Stimulated activated CD8-positive, alpha-beta memory T cell treated with anti-CD3 and anti-CD28 coated beads, Interleukin-15, amount 100 ng/mL, for 4 hours (primary cell): Measurements from ENCODE around the gene SYS1.
A peak's percentile ranks its signal among the peaks of the same experiment; 100 is the strongest.

Source experiments
- DNase-seq, 2 donors: peaks; one replicate each; pipeline ENCODE4 v3.0.0-alpha.2; 2020; ENCODE audit warnings: low read depth in 2 of 2

Gene SYS1

DNA sequence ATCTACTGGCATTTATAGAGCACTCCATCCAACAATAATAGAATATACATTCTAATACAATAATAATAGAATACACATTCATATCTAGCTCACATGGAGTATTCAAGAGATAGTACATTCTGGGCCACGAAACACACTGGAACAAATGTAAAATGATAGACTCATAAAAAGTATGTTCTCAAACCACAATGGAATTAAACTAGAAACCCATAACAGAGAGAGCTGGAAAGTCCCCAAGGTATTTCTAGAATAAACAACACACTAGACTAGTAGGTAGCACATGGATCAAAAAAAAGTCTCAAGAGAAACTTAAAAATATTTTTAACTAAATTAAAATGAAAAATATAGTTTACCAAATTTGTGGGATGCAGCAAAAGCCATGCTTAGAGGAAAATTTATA, 24.3 kb downstream of the SYS1 start:
- DNase-seq: no peak

DNA sequence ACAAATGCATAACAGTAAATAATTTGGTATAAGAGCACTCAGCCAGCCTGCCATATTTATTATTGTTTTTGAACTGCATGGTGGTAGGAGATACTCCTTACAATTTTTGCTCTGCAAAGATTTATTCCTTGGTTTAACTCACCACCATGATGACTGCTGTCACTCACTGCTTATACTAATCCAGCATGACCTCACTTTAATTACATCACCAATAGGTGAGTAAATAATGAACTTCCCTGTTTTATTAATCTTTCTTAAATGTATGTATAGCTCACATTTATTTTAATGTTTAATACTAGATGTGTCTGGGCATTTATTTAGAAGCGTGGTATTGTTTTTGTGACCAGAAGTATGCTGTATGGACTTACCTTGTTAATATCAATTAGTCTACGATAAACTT, 28.0 kb downstream of the SYS1 start:
- DNase-seq: no peak

DNA sequence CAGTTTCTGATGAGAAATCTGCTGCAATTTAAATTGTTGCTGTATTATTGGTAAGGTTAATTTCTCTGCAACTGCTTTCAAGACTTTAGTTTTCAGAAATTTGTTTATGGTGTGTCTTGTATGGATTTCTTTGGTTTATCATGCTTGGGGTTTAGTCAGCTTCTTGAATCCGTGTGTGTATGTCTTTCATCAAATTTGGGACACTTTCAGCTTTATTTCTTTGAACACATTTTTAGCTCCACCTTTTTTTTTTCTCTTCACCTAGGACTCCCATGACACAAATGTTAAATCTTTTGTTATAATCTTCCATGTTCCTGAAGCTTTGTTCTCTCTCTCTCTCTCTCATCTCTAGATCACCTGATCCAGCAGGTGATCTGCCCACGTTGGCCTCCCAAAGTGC, 28.6 kb downstream of the SYS1 start:
- DNase-seq: no peak

DNA sequence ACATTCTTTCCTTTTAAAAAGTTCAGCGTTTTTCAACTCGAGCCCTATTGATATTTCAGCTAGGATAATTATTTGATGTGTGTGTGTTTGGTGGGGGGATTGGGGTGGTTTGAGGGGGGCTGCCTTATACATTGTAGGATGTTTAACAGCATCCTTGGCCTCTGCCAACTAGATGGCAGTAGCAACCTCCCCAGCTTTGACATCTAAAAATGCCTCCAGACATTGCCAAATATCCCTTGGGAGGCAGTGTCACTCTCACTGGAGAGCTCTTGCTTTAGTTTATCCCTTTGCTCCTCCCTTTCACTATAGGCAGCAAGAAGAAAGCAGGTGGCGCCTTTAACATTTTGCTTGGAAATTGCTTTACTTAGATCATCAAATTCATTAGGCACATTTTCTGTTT, 29.8 kb downstream of the SYS1 start:
- DNase-seq: no peak

DNA sequence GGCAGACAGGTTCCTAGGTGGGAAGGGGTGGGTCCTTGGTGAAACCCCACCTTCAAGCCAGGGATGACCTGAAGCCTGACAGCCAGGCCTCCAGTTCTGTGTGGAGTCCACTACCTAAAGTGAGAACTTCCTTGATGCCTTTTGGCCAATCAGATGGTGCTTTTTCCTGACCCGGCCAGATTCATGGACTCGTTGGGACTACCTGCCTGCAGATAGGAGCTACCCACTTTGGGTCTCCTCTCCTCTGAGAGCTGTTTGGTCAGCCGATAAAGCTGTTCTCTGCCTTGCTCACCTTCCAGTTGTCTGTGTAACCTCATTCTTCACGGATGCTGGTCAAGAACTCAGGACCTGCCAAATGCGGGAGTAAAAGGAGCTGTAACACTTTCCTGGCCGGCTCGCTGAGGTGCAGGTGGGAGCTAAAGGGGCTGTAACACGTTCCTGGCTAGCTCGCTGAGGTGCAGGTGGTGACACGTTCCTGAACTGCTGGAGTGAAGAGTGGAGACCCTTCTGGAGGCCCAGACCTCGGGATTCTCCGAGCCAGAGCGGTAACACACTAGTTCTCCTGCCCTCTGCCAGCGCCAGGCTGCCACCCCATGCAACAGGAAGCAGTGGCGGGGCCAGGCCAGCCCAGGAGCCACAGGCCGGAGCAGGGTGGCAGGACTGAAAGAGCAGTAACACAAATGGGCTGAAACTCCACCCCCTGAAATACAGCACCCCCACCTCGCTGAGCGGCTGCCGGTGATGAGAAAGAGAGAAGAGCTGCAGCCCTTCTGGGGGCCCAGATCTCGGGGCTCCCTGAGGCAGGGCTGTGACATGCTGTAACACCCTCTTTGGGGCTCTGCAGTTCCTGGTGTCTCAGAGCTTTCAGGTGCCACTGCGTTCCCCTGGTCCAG, 31.5 kb downstream of the SYS1 start:
- DNase-seq: no peak

DNA sequence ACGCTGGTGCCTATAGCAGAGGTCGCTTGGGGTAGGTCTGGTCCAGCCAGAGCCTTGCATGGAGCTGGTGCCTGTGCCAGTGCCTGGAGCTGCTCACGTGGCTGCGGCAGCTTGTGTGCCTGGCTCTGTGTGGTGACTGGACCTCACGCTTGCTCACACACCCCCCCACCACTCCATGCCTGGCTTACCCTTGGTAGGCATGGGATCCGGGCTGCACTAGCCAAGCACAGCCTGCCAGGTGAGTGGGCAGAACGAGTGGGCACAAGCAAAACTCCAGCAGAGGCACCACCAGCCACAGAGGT, 32.1 kb downstream of the SYS1 start:
- no peak for DNase-seq

DNA sequence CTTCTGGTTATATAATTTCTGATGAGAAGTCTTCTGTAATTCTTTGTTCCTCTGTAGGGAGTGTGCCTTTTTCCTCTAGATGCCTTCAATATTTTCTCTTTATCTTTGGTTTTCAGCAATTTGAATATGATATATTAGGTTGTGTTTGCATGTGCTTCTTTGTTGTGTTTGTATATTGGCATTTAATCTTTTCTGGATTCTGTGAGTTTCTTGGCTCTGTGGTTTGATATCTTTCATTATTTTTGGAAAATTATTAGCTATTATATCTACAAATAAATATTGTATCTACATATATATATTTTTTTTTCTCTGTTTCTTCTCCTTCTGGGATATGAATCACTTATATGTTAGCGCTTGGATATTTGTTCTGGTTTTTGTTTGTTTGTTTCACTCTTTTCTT, 36.1 kb downstream of the SYS1 start:
- no peak for DNase-seq

DNA sequence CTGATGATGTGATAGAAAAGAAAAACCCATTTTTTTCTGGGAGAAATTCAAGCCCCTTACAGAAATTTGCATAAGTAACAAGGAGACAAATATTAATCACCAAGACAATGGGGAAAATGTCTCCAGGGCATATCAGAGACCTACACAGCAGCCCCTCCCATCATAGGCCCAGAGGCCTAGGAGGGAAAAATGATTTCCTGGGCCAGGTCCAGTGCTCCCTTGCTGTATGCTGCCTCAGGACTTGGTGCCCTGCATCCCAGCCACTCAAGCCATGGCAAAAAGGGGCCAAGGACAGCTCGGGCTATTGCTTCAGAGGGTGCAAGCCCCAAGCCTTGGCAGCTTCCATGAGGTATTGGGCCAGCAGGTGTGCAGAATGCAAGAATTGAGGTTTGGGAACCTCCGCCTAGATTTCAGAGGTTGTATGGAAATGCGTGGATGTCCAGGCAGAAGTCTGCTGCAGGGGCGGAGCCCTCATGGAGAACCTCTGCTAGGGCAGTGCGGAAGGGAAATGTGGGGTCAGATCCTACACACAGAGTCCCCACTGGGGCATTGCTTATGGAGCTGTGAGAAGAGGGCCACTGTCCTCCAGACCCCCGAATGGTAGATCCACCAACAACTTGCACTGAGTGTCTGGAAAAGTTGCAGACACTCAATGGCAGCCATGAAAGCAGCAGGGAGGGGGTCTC, 37.5 kb downstream of the SYS1 start:
- no peak for DNase-seq

DNA sequence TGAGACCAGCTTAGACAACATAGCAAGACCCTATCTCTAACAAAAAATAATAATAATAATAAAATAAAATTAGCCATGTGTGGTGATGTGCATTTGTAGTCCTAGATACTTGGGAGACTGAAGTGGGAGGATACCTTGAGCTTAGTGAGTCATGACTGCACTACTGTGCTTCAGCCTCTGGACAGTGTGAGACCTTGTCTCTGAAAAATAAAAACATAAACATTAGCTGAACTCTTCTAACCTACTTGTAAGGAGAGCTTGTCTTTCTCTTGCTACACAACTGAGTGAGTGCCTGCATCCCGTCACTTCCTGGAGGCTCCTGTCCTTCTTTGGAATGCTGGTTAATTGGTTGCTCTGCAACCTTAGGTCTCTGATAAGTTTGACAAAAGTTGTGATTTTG, 40.0 kb downstream of the SYS1 start:
- DNase-seq: no peak

DNA sequence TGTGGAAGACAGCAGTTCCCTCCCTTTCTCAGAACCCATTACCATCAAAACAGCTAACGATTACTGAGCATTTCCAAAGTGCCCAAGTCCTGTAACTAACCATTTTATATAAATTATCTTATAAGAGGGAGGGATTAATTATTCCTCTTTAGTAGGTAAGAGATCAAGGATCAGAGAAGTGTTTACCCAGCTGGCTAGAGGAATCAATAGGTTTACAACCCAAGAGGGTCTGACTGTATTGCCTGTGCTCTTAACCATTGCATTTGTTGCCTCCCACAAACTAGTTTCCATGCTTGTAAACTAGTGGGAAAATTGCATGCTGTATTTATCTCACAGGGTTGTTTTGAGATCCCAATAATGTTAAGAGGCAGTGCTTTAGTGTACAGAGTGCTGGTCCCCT, 41.5 kb downstream of the SYS1 start:
- DNase-seq: no peak

DNA sequence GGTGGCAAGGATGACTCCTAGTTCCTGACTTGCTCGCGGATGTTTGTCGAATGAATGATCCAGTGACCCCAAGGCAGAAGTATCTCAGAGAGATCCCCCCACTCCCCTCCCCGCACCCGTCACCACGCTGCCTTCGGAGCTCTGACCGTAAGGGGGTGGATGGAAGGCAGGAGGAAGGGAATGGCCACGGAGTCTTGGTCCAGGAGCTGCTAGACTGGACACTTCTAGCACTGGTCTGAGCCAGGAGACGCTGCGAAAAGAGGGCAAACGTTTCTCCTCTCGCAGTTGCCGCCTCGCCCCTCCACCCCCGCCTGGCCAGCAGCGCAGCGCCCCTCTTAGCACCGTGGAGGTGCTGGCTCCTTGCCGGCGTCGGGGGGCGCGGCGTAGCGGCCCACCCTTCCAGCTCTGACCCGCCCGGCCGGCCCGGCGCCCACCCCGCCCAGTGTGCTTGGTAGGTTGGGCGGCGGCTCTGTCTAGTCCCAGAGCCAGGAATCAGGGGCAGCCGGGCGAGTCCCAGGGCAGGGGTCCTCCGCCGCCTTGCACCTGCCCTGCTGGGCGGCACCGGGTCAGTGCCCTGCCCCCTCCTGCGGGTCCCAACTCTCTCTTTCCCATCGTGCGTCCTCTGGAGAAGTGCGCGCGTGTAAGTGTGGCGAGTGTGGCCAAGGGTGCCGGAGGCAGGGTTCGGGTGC, 42.8 kb downstream of the SYS1 start:
- DNase-seq: no peak

DNA sequence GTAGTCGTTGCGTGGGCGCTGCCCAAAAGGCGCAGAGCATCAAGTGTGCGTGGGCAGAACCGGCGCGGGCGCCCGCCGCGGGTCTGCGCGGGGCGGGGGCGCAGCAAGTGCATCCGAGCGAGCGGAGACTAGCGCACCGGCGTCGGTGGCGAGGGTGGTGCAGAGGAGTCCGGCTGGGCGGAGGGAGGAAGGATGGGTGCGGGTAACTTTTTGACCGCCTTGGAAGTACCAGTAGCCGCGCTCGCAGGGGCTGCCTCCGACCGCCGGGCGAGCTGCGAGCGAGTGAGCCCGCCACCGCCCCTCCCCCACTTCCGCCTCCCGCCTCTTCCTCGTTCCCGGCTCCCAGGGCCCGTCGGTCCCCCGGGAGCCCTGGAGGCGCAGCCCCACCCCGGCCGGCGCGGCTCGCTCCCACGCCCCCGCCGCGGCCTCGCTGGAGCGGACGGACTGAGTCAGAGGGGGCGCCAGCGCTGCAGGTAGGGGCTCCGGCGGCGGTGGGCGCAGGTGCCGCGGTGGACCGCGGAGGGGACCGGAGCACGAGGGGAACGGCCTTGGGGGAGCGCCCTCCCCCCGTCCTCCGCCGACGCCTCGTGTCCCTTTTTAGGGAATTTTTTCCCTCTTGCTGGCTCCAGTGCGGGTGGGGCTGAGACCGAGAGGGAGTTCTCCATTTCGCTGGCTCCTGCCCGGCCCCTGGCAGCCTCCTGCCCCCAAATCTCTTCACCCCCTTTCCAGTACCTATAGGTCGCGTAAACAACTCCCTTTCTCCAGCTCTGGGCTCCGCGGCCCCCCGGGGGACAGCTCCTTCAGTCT, 43.5 kb downstream of the SYS1 start:
- peak; percentile 44 to 46 for DNase-seq

DNA sequence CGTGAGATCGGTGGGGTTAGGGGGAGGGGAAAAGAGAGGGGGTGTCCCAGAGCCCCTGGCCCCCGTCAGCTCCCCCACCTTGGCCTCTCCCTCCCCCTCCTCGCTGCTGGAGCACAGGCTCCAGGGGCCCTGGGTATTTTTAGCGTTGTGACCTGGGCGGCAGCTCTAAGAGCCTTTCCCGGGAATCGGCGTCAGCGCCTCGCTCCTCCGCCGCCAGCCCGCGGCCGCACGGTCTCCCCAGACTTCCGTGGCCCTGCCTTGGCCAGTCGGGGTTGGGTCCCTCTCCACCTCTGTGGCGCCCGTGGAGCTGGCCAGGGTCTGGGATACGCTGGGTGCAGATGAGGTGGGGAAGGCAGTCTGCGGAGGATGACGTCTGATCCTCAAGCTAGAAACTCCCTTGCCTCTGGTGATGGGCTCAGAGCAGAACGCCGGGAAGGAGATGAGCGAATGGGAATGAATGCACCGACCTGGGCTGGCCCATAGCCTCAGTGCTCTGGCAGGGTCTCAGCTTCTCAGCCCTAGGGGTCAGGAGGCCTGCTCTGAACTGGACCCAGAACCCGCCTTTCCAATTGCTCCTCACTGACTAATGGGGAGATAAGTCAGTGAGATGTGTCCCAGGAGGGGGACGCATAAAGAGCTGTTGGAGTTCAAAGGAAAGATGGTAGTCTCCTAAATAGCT, 44.2 kb downstream of the SYS1 start:
- no peak for DNase-seq

DNA sequence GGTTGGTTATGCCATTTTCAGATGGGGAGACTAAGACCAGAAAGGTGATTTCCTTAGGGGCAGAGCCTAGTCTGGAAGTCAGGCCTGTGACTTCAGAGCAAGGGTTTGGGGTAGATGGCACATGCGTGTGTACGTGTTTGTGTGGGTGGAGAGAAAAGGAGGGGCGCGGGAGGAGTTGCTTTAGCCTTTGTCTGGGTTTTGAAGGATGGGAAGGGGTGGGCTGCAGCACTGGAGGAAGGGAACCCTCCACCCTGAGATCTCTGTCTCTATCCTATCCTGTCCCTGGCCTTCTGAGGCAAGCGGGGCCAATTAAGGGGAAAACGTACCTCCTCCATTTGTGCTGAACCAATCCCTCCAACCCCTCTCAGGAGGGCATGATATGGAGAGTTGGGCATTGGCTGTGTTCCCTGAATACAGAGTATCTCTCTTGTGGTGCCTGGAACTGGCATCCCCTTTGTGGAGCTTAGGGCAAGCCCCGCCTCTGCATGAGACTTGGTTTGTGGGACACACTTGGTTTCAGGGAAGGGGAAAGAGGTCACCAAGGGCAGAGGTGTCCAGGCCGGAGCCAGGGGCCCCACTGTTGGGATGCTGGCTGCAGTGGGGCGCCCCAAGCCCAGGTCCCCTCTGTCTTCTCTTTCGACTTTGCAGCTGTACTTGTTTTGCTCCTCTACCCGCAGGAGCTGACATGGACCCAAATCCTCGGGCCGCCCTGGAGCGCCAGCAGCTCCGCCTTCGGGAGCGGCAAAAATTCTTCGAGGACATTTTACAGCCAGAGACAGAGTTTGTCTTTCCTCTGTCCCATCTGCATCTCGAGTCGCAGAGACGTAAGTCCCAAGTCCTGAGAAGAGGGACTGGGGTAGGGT, 45.1 kb downstream of the SYS1 start, which contains the start of gene DBNDD2:
TSS of gene DBNDD2 (plus strand) at position 507 of the 863 bp plus-strand sequence. CDS start at position 686, 179 bp downstream.
- DNase-seq: no peak

DNA sequence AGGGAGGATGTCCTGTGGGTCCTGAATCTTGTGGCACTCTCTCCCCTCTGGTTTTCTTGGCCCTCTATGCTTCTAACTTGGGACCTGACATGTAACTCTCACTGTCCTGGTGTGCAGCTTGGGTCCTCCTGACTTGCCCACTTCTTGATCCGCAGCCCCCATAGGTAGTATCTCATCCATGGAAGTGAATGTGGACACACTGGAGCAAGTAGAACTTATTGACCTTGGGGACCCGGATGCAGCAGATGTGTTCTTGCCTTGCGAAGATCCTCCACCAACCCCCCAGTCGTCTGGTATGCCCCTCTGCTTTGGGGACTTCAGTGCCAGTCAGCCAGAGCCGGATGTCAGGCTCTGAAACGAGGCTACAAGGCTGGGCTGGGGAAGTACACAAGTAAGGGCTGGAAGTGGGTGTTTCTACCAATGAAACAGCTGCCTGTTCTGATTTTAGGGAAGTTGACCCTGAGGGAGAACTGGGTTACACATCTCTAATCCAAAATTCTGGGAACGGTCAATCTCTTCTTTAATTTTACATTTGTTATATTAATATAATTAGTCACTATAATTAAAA, 45.8 kb downstream of the SYS1 start:
- no peak for DNase-seq

DNA sequence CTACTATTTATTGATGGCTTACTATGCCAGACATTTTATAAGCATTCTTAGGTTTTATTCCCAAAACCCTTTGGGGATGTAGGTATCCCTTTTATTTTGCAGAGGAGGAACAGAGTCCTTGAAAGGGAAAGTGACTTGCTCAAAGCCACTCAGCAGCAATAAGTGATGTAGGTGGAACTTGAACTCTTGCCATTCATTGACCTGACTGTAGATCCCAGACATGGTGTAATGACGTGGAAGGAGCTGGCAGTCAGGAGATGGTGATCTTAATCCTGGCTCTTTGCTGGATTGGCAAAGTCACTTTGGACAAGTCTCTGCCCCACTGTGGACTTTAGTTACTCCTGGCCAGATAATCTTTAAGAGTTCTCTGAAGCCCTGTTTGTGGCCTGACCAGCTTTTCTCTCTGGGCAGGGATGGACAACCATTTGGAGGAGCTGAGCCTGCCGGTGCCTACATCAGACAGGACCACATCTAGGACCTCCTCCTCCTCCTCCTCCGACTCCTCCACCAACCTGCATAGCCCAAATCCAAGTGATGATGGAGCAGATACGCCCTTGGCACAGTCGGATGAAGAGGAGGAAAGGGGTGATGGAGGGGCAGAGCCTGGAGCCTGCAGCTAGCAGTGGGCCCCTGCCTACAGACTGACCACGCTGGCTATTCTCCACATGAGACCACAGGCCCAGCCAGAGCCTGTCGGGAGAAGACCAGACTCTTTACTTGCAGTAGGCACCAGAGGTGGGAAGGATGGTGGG, 46.7 kb downstream of the SYS1 start:
- DNase-seq: no peak

DNA sequence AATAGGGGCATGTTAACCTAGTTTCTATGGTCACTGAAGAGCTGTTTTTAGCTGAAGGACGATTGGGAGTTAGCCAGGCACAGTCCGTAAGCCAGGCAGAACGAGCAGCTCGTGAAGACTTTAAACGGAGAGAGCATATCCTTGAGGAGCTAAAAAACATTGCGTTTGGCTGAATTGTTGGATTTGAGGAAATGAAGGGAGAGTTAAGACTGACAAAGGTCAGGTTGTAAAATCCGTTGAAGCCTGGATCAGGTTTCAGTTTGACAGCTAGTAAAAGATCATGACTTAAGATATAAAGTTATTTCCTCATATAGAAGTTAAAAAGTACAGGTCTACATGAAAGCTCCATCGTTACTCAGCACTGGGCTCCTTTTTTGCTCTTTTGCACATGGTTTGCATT, 47.9 kb downstream of the SYS1 start:
- no peak for DNase-seq

DNA sequence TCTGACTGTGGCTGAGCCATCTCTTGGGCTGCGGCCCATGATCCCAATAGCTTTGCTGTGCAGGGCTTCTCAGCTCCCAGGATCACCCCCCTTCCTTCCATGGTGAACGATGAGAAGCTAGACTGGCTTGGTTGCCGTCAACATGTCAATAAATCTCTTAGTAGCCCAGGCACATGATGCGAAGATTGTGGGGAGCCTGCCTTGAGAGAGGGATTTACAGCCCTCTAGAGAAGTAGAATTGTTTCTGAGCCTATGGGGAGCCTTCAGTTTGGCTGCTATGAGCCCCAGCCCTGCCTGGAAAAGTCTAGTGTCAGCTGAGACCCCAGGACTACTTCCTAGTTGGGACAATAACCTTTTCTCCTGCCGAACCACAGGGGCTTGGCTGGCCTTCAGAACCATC, 49.7 kb downstream of the SYS1 start:
- no peak for DNase-seq

DNA sequence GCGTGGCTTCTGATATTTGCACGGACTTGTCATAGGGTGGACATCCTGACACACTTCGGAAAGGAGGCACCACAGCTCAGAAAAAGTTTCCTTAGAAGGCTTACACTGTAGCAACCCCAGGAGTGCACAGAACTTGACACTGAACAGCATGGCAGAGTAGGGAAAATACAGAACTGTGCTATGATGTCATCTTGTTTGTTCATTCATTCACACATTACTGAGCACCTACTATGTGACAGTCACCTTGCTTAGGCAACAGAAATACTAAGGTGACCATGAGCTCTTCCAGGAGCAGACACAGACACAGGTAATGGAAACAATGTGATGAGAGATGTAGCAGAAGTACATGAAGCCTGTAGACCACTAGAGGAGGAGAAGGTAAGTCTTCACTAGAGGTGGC, 50.5 kb downstream of the SYS1 start:
- no peak for DNase-seq
